ENCODE results near the gene ZNF184.

Gene ZNF184

GRCh38 chr6:27439371-27439770, 33.5 kb downstream of the ZNF184 start:
- Histone ChIP-seq H2AFZ (ENCODE audit: low read depth) (no peak overlapping the region), H3K4me1 (ENCODE audit: low read depth, poor library complexity, severe bottlenecking) (no peaks in the 10 kb centered on the region), H3K4me3 (IDR thresholded peaks at IDR 0.05; ENCODE audit: insufficient read depth, low read depth, low read length) (no peak overlapping the region), H3K36me3 (ENCODE audit: insufficient read depth) (no peaks in the 10 kb centered on the region), H3K79me2 (ENCODE audit: insufficient read depth, low read depth) (no peaks in the 10 kb centered on the region), H3K27me3 (ENCODE audit: insufficient read depth, low read depth) (no peaks in the 10 kb centered on the region), H3K27ac (no peak overlapping the region), H4K20me1 (ENCODE audit: insufficient read depth) (no peaks in the 10 kb centered on the region), H3K4me2 (no peak overlapping the region), H3K9ac (no peak overlapping the region)
- TF ChIP-seq CTCF (conservative IDR thresholded peaks at IDR 0.05; ENCODE audit: low read depth, low read length) = no peak

GRCh38 chr6:27433714-27434113, 39.2 kb downstream of the ZNF184 start:
- no peaks in the 10 kb centered on the region for H3K27me3 ChIP-seq (ENCODE audit: insufficient read depth, low read depth)

DNA sequence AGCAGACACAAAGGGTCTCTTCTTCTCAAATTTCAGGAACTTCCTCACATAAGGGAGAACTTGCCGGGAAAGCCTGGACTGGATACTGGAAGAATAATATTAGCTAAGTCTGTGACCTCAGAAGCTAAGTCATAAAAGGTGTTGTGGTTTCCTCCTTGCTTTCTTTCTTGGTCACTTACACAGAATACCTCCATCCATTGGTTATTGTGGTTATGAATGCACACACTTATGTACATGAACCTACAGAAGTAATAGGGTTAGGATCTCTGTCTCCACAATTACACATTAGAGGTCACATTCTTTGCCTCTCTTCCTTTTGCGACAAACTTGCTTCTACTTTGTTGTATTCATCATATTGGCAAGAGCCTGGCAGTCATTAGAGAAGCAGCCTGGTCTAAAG, 43.9 kb downstream of the ZNF184 start:
- H3K4me2 ChIP-seq = no peak overlapping the region
- H3K4me1 ChIP-seq (ENCODE audit: low read depth, poor library complexity, severe bottlenecking) = no peaks in the 10 kb centered on the region
- H3K9ac ChIP-seq = no peak overlapping the region
- H3K4me3 ChIP-seq (IDR thresholded peaks at IDR 0.05; ENCODE audit: insufficient read depth, low read depth, low read length) = no peak overlapping the region
- no peaks in the 10 kb centered on the region for H3K36me3 ChIP-seq (ENCODE audit: insufficient read depth)
- H3K27me3 ChIP-seq (ENCODE audit: insufficient read depth, low read depth) = no peaks in the 10 kb centered on the region
- no peak overlapping the region for H3K27ac ChIP-seq
- TF ChIP-seq CTCF (conservative IDR thresholded peaks at IDR 0.05; ENCODE audit: low read depth, low read length) = no peak
- H3K79me2 ChIP-seq (ENCODE audit: insufficient read depth, low read depth) = no peaks in the 10 kb centered on the region
- no peak overlapping the region for H2AFZ ChIP-seq (ENCODE audit: low read depth)
- H4K20me1 ChIP-seq (ENCODE audit: insufficient read depth) = no peaks in the 10 kb centered on the region

More at GRCh38 chr6:27433714-27434113, 39.2 kb downstream of the ZNF184 start:
- no peak overlapping the region for H3K9ac ChIP-seq
- no peak overlapping the region for H3K4me2 ChIP-seq
- no peak overlapping the region for H3K27ac ChIP-seq
- H3K4me1 ChIP-seq (ENCODE audit: low read depth, poor library complexity, severe bottlenecking) = no peaks in the 10 kb centered on the region
- no peak for TF ChIP-seq CTCF (conservative IDR thresholded peaks at IDR 0.05; ENCODE audit: low read depth, low read length)
- H3K79me2 ChIP-seq (ENCODE audit: insufficient read depth, low read depth) = no peaks in the 10 kb centered on the region
- H3K4me3 ChIP-seq (IDR thresholded peaks at IDR 0.05; ENCODE audit: insufficient read depth, low read depth, low read length) = no peak overlapping the region
- H4K20me1 ChIP-seq (ENCODE audit: insufficient read depth) = no peaks in the 10 kb centered on the region
- H3K36me3 ChIP-seq (ENCODE audit: insufficient read depth) = no peaks in the 10 kb centered on the region
- no peak overlapping the region for H2AFZ ChIP-seq (ENCODE audit: low read depth)

GRCh38 chr6:27428502-27428901, 44.4 kb downstream of the ZNF184 start:
- H2AFZ ChIP-seq (ENCODE audit: low read depth) = no peak overlapping the region
- no peaks in the 10 kb centered on the region for H3K36me3 ChIP-seq (ENCODE audit: insufficient read depth)
- no peaks in the 10 kb centered on the region for H3K4me1 ChIP-seq (ENCODE audit: low read depth, poor library complexity, severe bottlenecking)
- H3K27me3 ChIP-seq (ENCODE audit: insufficient read depth, low read depth) = no peaks in the 10 kb centered on the region
- H3K9ac ChIP-seq = no peak overlapping the region
- H3K79me2 ChIP-seq (ENCODE audit: insufficient read depth, low read depth) = no peaks in the 10 kb centered on the region
- no peak overlapping the region for H3K4me3 ChIP-seq (IDR thresholded peaks at IDR 0.05; ENCODE audit: insufficient read depth, low read depth, low read length)
- TF ChIP-seq CTCF (conservative IDR thresholded peaks at IDR 0.05; ENCODE audit: low read depth, low read length) = no peak
- no peak overlapping the region for H3K27ac ChIP-seq
- H3K4me2 ChIP-seq = no peak overlapping the region
- H4K20me1 ChIP-seq (ENCODE audit: insufficient read depth) = no peaks in the 10 kb centered on the region

Measured in KMS-11 (cell line).